ENCODE results near the gene SRMS.

Gene SRMS

DNA sequence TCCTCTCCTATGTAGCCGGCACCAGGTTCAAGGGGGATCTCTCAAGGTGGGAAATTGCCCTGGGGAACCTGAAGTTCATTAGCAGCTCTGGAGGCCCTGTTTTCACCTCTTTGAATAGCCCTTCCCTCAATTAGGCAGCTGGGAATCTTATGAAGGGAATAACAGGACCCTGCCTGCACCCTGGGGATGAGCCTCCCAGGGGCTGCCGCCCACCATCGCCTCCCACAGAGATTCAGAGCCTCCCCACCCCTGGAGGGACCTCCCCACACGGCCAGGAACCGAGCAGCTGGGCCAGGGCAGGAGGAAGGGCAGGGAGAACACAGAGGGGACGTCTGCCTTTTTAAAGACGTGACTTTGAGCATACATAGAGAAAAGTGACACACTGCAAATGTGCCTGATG lies 44.0 kb downstream of the SRMS start:
- in situ Hi-C loops (cut with MboI; ENCODE audit: low sequenced_read_pairs): no loop called here

DNA sequence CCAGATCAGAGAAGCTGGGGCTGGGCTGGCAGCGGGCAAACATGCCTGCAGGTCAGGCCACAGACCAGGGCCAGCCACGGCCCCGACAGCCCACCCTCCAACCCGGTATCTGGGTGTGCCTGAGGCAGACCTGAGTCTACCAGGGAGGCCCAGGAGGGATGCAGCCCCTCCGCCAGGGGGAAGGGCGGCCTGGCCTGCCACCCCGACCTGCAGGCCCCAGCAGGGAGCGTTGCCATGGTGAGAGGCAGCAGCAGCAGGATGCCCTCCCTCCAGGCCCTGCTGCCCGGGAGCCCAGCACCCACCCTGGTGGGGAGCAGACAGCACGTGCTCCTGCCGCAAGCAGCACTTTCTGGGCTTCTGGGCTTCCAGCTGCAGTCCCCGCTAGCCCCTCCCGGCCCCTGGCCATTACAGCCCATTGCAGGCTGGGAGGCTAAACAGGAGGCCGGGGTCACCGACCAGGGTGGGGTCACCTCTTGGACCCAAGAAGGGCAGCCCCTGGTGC lies 44.8 kb downstream of the SRMS start:
- in situ Hi-C loops (cut with MboI; ENCODE audit: low sequenced_read_pairs): no loop called here

DNA sequence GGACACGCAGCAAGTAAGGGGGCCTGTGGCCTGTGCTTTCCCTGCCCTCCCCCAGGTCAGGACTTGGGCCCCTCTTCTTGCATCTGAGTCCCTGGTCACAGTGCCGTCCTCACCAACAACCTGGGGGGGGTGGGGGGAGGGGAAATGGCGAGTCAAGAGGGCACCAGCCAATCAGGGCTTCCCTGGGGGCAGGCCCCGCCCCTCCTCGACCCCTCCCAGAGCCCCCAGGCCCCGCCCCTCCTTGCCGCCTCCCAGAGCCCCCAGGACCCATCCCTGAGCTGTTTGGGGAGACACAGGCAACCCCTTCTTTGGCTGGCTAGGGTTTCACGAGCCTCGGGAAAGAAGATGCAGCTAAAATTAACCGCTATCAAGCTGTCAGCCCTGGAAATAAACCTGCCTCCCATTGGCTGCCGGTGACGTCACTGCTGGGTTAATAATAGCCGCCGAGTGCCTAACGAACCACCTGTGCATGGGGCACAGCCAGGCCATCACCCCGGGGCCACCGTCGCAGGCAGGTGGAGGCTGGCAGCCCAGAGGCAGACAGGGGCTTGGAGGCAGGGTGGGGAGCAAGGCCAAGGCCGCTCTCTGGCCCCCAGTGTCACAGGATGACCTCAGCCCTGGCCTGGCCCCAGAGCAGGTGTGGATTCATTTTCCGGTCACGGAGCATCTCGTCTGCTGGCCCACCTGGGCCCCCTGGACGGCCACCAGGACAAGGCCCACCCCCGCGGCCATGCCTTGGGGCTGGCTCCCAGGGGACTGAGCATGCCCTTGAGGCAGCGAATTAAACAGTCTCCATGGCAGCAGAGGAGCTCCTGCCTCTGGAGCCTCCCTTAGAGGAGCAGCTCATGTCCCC lies 45.5 kb downstream of the SRMS start:
- in situ Hi-C loops (cut with MboI; ENCODE audit: low sequenced_read_pairs): no loop called here

DNA sequence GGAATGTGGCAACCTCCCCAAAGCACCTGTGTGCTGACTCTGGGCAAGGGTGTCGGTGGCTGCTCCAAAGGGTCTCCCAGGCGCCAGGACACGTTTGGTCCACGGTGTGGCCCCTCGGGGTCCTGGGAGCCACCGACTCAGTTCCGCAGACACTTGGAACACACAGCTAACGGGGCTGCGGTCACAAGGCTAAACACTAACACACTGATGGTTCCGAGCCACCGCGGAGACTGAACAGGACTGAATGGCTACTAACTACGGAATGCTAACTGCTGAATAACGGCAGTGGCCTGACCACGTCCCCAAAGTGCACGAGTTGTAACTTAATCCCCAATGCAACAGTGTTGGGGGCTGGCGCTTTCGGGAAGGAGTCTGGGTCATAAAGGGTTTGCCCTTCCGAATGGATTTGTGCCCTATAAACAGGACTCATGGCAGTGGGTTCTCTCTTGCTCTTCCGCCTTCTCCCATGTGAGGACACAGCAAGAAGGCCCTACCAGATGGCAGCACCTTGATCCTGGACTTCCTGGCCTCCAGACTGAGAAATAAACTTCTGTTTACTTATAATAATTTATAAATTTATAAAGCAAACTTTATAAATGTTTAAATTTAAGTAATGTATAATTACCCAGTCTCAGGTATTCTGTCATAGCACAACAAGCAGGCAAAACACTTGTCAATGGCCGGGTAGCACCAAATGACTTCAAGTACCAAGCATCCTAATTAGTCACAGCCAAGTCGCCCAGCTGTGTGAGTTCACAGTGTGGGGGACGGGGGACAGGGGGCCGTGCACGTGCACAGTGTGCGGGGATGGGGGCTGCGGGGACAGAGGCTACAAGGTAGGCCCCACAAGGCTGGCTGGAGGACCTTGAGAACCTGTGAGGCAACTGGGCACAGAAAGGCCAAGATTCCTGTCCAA lies 46.4 kb downstream of the SRMS start:
- in situ Hi-C loops (cut with MboI; ENCODE audit: low sequenced_read_pairs): no loop called here

DNA sequence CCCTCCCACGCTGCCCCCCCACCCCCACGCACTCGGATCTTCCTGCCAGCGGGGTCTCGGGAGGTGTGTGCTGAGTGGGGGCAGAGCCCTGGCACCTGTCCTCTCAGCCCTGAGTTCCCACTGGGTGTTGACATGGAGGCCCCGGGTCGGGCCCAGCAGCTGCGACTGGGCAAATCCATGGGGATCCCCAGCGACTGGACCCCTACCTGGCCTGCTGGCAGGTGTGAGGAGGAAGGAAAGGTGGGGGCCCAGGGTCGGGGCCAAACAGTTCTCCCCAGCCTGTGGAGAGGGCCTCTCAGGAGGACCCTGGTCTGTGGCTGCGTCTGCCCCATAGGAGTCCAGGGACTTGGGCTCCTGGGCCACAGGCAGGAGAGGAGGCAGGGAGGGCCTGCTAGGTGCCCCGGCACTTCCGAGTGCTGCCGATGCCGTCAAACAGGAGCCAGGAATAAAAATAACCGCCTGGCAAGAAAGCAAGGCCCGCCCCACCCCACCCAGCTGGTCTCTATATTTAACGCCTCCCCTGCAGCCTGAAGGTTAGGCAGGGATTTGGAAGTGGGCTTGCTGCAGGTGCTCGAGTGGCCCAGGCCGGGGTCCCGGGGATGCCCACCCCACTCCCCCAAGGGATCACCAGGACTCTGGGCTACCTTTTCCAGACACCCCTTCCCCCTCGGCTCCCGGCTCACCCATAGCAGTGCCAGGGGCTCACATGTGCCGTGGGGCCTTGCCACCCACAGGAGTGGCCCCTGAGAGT lies 47.2 kb downstream of the SRMS start:
- in situ Hi-C loops (cut with MboI; ENCODE audit: low sequenced_read_pairs): no loop called here

DNA sequence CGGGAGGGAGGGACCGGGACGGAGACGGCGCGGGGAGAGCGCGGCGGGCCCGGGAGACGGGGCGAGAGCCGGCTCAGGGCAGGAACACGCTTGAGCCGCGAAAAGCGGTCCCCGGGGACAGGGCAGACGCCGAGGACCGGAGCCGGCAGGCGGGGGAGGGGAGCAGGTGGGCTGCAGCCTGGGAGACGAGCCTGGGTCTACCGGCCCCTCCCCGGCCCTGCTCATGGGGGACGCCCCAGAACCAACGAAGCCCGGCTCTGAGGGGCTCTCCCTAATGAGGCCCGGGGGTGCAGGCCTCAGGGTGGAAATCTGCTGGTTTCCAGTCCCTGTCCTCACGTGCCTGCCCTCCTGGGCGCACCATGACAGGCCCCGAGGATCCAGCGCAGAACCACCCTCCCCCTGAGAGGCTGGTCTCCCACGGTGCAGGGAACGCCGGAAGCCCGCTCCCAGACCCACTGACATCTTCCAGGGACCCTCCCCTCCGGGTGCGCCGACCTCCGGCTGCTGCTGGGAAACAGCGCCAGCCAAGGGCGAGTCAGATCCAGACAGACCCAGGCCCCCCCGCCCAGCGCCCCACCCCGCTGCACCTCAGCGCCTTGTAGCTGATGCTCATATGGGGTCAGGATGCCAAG lies 48.1 kb downstream of the SRMS start:
- in situ Hi-C loops (cut with MboI; ENCODE audit: low sequenced_read_pairs): no loop called here

DNA sequence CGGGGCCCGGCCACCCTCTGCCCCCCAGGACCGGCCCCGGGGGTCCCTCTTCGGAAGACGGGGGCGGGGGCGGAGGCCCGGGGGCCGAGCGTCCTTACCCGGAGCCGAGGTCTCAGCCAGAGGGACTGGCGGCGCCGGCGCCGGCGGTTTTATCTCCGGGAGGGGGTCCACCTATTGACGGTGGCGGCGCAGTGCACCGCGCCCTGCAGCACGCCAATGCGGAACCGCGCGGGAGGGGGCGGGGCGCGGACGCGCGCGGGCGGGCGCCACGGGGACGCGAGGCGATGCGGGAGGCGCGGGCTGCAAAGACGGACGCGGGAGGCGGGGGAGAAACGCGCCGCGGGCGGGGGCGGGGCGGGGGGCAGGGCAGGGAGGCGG lies 48.6 kb downstream of the SRMS start, which contains the start of gene EEF1A2:
EEF1A2 (minus strand) TSS at position 124 of the 378 bp plus-strand sequence. CDS start 1,320 bp downstream, outside the sequence.
- in situ Hi-C loops (cut with MboI; ENCODE audit: low sequenced_read_pairs): no loop called here

DNA sequence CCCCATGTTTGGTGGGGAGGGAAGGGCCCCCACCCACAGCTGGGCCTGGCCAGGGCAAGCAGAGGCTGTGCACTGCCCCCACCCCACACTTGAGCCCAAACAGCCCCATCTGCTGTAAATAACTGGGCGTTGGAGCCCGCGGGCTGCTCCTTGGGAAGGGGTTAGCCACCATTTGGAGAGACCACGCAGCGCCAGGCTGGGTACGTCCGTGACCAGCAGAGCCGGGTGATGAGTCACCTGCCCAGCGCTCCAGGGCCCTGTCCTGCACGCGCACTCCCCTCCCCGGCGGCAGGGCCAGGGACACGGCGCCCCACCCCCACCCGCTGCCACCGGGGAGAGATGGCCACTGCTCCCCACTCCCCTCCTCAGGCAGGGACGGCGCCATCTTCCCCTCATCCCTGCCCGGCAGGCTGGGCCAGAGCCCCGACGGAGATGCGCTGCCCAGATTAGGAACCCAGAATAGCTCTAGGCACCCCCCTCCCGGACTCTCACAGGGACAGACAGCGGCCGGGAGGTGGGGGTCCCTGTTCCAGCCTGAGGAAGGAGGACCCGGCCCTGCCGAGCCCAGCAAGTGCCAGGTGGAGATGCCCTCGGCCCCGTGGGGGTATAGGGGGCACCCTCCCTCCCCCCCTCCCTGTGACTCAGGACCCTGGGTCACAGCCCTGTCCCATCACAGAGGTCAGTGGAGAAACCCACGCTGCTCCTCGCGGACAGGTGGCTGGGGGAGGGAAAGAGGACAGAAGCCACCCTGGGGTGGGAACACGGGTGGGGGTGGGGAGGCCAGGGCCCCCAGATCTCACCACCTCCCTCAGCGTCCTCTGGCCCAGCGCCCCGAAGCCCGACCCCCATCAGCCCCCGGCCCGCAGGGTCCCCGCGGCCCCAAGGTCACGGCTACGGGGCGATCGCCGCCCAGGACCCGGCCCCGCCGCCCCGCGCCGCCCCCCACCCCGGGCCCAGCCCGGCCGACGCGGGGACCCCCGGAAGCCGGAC lies 49.3 kb downstream of the SRMS start:
- in situ Hi-C loops (cut with MboI; ENCODE audit: low sequenced_read_pairs): no loop called here

DNA sequence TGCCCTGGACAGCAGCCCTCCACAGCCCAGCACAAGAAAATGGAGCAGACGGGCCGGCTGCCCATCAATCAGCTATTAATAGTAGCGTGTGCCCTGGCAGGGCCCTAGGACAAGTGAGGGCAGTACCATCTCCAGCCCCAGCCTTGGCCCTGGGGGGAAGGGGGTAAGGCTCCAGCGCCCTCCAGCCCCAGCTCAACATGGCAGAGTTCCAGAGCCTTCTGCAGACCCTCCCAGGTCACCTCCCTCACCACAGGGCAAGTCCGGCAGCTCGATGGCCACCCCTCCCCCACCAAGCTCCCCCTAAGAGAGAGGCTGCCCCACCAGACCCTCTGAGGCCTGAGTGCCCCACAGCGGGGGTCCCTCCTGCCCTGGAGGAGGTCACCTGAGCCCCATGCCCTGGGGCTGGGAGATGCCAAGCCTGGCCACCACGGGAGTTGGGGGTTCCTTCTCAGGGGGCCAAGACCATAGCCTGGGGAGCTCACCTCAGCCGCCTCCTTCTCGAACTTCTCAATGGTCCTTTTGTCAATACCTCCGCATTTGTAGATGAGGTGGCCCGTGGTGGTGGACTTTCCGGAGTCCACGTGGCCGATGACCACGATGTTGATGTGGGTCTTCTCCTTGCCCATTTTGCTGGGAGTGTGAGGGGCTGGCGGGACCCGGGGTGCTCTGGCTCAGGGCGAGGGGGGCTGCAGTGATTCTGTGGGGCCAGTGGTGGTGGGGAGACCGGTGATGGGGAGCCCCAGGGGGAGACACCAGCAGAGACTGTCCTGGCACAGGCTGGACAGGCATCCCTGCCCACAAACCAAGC lies 50.2 kb downstream of the SRMS start:
- in situ Hi-C loops (cut with MboI; ENCODE audit: low sequenced_read_pairs): no loop called here

DNA sequence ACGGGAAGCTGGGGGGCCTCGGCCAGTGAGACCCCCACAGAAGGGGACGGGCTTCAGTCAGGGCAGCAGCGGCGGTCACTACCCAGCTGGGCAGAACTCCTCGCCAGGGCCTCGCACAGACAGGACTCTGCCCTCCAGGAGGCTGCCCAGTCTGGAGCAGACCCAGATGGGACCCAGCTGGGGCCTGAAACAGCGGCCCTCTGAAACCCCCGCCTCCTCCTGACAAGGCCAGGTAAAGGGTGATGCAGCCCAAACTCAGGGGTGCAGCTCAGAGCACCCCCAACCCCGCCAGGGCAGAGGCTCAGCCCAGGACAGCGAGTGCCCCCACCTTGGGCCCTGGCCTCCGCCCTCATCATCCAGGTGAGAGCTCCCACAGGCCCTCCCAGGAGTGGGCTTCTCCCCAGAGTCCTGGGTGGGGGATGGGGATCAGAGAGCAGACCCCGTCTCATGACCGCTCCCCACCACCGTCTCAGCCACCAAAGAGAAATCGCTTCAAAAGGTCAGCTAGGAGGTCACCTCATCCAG lies 50.9 kb downstream of the SRMS start:
- in situ Hi-C loops (cut with MboI; ENCODE audit: low sequenced_read_pairs): no loop called here

DNA sequence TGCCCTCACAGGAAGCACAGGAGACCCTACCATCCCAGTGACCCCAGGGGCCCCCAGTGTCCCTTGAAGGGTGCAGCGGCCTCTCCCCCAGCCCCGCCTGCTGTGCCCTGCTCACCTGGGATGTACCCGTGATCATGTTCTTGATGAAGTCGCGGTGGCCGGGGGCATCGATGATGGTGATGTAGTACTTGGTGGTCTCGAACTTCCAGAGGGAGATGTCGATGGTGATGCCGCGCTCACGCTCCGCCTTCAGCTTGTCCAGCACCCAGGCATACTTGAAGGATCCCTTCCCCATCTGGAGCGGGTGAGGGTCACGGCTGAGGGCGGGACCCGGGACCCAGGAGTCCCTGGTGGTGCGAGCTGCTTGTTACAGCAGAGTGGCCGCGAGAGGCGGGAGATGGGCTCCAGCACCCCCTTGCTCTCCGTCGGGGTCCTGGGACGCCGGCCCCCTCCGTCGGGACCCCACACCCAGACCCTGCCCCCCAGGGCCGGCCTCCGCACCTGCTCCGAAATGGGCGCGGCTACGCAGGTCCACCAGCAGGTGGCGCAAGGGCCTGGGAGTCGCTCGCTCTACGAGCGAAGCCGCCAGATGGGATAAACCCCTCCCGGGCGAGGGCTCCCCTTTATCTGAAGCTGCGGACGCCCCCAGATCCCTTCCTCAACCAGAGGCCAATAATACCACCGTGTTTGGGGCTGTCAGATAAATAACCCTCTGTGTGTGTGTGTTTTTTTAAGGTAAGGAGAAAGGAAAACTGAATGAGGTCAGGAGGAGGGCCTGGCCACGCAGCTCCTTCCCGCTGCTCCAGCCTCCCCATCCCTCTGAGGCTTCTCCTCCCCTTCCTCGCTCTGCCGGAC lies 51.6 kb downstream of the SRMS start:
- in situ Hi-C loops (cut with MboI; ENCODE audit: low sequenced_read_pairs): no loop called here

DNA sequence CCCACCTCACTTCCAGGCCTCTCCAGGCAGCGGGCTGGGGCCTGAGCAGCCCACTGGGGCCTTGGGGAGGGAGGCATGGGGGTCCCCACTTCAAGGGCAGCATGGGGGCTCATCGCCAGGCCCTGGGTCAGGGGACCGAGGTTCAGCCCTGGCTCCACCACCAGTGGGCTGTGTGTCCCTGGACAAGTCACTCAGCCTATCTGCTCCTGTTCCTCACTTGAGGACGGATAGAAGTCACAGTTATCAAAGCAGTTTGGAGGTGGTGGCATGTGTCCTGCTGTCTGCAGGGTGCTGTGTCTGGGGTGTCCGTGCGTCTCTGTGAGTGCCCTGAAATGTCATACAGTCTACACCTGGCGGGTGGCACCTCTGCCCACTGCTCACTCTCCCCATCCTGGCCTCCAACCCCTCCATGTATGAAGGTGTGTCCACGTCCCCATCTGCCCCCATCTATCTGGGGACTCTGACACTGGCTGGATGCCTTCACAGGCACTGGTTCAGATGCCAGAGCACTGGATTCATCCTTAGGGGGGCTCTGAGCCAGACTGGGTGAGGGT lies 52.3 kb downstream of the SRMS start:
- in situ Hi-C loops (cut with MboI; ENCODE audit: low sequenced_read_pairs): no loop called here

DNA sequence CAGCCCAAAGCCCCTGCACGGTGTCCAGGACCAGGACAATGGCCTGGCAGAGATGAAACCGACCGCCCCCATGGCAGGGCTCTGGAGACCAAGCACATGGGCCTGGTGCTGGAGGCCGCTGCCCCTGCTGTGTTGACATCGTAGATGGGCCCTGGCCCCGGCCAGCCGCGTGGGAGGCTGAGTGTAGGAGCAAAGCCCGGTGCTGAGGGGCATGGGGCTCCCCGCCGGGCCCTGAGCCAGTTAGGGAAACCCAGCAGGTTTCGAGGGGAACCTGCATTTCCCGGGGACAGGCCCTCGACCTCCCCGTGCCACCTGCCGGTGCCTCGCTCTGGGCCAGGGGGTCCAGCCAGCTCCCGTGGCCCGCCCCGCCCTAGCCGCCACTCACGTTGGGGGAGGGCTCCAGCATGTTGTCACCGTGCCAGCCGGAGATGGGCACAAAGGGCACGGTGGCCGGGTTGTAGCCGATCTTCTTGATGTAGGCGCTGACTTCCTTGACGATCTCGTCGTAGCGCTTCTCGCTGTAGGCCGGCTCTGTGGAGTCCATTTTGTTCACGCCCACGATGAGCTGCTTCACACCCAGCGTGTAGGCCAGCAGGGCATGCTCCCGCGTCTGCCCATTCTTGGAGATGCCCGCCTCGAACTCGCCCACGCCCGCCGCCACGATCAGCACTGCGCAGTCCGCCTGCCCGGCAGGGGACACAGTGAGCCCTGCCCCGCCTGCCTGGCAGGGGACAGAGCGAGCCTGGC lies 53.0 kb downstream of the SRMS start:
- in situ Hi-C loops (cut with MboI; ENCODE audit: low sequenced_read_pairs): no loop called here

DNA sequence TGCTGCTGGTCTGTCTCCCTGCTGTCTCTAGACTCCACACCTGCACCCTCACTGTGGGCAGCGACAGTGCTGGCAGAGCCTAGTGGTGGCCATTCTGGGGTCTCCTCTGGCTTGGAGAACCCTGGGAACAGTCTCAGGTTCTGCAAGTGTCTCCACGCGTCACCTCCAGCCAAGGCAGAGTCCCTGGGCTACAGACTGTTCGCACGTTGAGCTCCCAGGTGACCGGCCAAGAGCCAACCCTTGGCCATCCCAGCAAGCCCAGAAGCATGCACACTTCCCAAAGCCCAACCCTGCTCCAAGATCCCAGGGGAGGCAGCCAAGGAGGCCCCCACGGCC lies 53.5 kb downstream of the SRMS start:
- in situ Hi-C loops (cut with MboI; ENCODE audit: low sequenced_read_pairs): no loop called here

DNA sequence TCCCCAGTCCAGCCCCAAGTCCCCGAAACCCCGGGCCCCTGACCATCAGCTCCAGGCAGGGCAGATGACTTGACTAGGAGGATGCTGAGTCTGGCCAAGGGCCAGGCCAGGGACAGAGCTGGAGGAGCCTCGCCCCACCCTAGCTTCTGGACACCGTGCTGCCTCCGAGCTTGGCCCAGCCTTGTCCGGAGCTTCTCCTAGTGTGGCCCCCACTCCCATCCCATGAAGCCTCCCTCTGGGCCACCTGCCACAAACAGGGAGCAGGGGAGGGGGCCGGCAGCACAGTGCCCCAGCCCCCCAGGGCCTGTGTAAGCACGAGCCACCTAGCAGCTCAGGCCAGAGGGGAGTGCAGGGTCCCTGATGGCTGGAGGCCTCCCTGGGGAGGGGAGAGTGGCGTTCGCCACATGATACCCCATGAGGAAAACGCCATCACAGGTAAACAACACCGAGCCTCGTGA lies 54.0 kb downstream of the SRMS start:
- in situ Hi-C loops (cut with MboI; ENCODE audit: low sequenced_read_pairs): no loop called here

DNA sequence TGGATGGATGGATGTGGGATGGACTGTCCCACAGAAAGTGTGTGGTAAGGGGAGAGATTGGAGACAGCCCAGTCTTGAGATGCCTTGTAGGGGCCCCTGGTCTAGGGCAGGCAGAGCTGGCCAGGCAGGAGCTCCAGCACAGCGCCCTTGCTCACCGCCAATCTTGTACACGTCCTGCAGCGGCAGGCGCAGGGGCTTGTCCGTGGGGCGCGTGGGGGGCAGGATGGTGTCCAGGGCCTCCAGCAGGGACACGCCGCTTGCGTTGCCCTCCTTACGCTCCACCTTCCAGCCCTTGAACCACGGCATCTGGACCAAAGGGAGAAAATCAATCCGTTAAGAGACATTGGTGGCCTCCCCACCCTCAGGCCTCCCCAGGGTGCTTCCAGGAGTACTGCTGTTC lies 54.6 kb downstream of the SRMS start:
- in situ Hi-C loops (cut with MboI; ENCODE audit: low sequenced_read_pairs): no loop called here

Data from HL-60/S4 treated with retinoic acid at 250 ng/mL for 4 days and 3 days (cell line).